Lower leg skin (tissue), 3 donors: ENCODE data around the gene SCAF4.

Source experiments
- CTCF ChIP-seq, 3 donors: fragments of 450-650 bp; IDR thresholded peaks; one replicate each; pipeline ENCODE4 v1.5.1; 2016; ENCODE audit warnings: antibody characterized with exemption in 3 of 3, mild to moderate bottlenecking in 3 of 3, moderate library complexity in 2 of 3
- POLR2A ChIP-seq, 2 donors: fragments of 450-650 bp; IDR thresholded peaks; one replicate each; pipeline ENCODE4 v1.6.1; 2016 to 2017; ENCODE audit warnings: antibody characterized with exemption in 2 of 2, mild to moderate bottlenecking in 1 of 2, moderate library complexity in 1 of 2

- TF ChIP-seq CTCF (IDR thresholded peaks at IDR 0.05), result no peak
- no peak for TF ChIP-seq POLR2A (IDR thresholded peaks at IDR 0.05)
Observed at GRCh38 chr21:31766899-31767298, 35.0 kb upstream of the SCAF4 start.
